HS-5 (cell line): ENCODE results near the gene GNE.

Experiments used
- DNase-seq: peaks from one replicate; pipeline ENCODE4 v3.0.0-alpha.2; 2012; ENCODE audit warnings: low read depth

The GNE gene

GRCh38 chr9:36169166-36169565, 89.1 kb downstream of the GNE start, which contains the start of gene CCIN:
CCIN (plus strand) TSS chr9:36169388; CDS start chr9:36169503, 115 bp downstream.
- DNase-seq = no peak

GRCh38 chr9:36166168-36166927, 91.9 kb downstream of the GNE start:
- no peak for DNase-seq

DNA sequence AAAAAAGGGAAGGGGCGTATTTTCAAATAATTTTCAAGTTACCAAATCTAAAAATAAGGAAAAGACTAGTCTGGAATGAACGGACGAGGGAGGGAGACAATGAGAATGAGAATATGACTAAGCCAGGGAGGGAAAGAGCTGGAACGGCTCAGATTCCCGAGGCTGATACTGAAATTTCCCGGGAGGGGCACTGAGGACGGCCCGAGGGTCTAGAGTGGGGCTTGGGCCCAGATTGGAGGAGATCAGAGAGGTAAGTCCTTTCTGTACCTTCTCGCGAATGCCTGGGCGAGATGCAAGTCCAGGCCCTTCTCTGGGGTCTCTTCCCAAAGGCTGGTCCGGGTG, 92.5 kb downstream of the GNE start:
- no peak for DNase-seq

DNA sequence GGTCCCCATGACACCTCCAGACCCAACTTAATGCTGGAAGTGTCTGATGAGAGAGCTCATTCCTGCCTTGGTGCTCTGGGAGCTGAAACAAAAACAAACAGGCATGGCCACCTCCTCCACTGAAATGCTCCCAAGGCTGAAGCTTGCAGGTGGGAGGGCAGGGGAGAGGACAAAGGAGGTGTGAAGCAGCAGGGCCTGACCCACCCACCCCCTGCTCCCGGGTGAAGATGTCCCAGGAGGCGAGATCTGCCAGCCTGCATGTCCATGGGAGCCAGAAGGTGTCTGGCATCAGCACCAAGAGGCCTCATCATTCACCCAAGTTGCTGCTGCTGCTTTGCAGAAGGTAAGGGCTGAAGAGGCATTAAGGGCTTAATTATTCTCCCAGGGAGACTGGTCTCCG, 93.3 kb downstream of the GNE start:
- DNase-seq = no peak
